NT2/D1 (cell line): Measurements from ENCODE around the gene PRPS2.

Source experiments
- DNase-seq: peaks from one replicate; pipeline ENCODE4 v3.0.0-alpha.2; 2011; ENCODE audit warnings: low read depth, low spot score
- H3K27me3 ChIP-seq: 2 replicates; pipeline ENCODE4 v1.6.0; 2011; ENCODE audit warnings: mild to moderate bottlenecking; ENCODE audit not compliant: insufficient read length, insufficient read depth
- H3K36me3 ChIP-seq: 2 replicates; pipeline ENCODE4 v1.6.1; 2011; ENCODE audit warnings: mild to moderate bottlenecking, low read length, mixed read lengths; ENCODE audit not compliant: insufficient read depth, insufficient read length
- H3K4me1 ChIP-seq: 2 replicates; pipeline ENCODE4 v1.5.1; 2011; ENCODE audit not compliant: insufficient read depth, insufficient read length
- H3K4me3 ChIP-seq: 2 replicates; pipeline ENCODE4 v1.5.1; 2011; ENCODE audit warnings: low read depth; ENCODE audit not compliant: insufficient read length
- H3K9ac ChIP-seq: 2 replicates; pipeline ENCODE4 v1.6.0; 2011; ENCODE audit warnings: low read depth; ENCODE audit not compliant: insufficient read length
- H3K9me3 ChIP-seq: 2 replicates; pipeline ENCODE4 v1.5.1; 2011; ENCODE audit warnings: mild to moderate bottlenecking, low read length; ENCODE audit not compliant: insufficient read depth
- SUZ12 ChIP-seq: IDR thresholded peaks from 2 replicates; pipeline ENCODE4 v1.6.1; 2011; ENCODE audit not compliant: insufficient read length, insufficient read depth; ENCODE audit errors: extremely low read depth
- YY1 ChIP-seq: IDR thresholded peaks from 2 replicates; pipeline ENCODE4 v1.6.1; 2011; ENCODE audit not compliant: insufficient read length, insufficient read depth
- ZNF274 ChIP-seq: IDR thresholded peaks from 2 replicates; pipeline ENCODE4 v1.6.1; 2011; ENCODE audit warnings: mild to moderate bottlenecking, low read depth, low read length

Gene PRPS2

GRCh38 chrX:12843668-12844279 is 52.6 kb downstream of the PRPS2 start:
- Histone ChIP-seq H3K4me1 (no peaks in the 10 kb centered on the region), H3K9ac (no peak overlapping the region), H3K27me3 (no peaks in the 10 kb centered on the region), H3K9me3 (no peaks in the 10 kb centered on the region), H3K4me3 (no peak overlapping the region), H3K36me3 (no peaks in the 10 kb centered on the region)
- TF ChIP-seq YY1 (no peak), ZNF274 (no peak), SUZ12 (no peak)
- DNase-seq = no peak

- Histone ChIP-seq H3K9me3 (no peaks in the 10 kb centered on the region), H3K4me1 (no peaks in the 10 kb centered on the region), H3K9ac (no peak overlapping the region), H3K4me3 (no peak overlapping the region), H3K27me3 (no peaks in the 10 kb centered on the region), H3K36me3 (no peaks in the 10 kb centered on the region)
- DNase-seq = no peak
- TF ChIP-seq YY1 (no peak), ZNF274 (no peak), SUZ12 (no peak)
Measured at GRCh38 chrX:12844319-12844718, 53.1 kb downstream of the PRPS2 start.

GRCh38 chrX:12865359-12865758 is 74.1 kb downstream of the PRPS2 start:
- no peaks in the 10 kb centered on the region for H3K4me1 ChIP-seq
- DNase-seq = no peak
- H3K9me3 ChIP-seq = peaks cover 10% of the 10 kb centered on the region; the same call in 1 of the 2 replicates
- TF ChIP-seq YY1 (no peak), ZNF274 (no peak), SUZ12 (no peak)
- H3K27me3 ChIP-seq = no peaks in the 10 kb centered on the region
- H3K4me3 ChIP-seq = no peak overlapping the region
- H3K36me3 ChIP-seq = no peaks in the 10 kb centered on the region
- H3K9ac ChIP-seq = no peak overlapping the region

GRCh38 chrX:12866451-12867377 is 75.5 kb downstream of the PRPS2 start, which contains the start of gene TLR7:
Gene TLR7 (plus strand): TSS chrX:12867072. CDS start chrX:12867579, 507 bp downstream.
- H3K27me3 ChIP-seq = no peaks in the 10 kb centered on the region
- no peaks in the 10 kb centered on the region for H3K36me3 ChIP-seq
- H3K9ac ChIP-seq = no peak within 1 kb of the TSS
- DNase-seq = no peak
- no peaks in the 10 kb centered on the region for H3K4me1 ChIP-seq
- TF ChIP-seq YY1 = no peak
- TF ChIP-seq ZNF274 = no peak
- no peak for TF ChIP-seq SUZ12
- H3K4me3 ChIP-seq = no peak within 1 kb of the TSS
- peaks cover 10% of the 10 kb centered on the region; the same call in 1 of the 2 replicates for H3K9me3 ChIP-seq

GRCh38 chrX:12867685-12868084 is 76.5 kb downstream of the PRPS2 start:
- H3K9ac ChIP-seq = no peak overlapping the region
- H3K27me3 ChIP-seq = no peaks in the 10 kb centered on the region
- DNase-seq = no peak
- H3K36me3 ChIP-seq = no peaks in the 10 kb centered on the region
- H3K4me3 ChIP-seq = no peak overlapping the region
- no peak for TF ChIP-seq SUZ12
- no peak for TF ChIP-seq YY1
- TF ChIP-seq ZNF274 = no peak
- H3K4me1 ChIP-seq = no peaks in the 10 kb centered on the region
- H3K9me3 ChIP-seq = peaks cover 10% of the 10 kb centered on the region; the same call in 1 of the 2 replicates

GRCh38 chrX:12868747-12869146 is 77.5 kb downstream of the PRPS2 start:
- H3K36me3 ChIP-seq = no peaks in the 10 kb centered on the region
- H3K9me3 ChIP-seq = peaks cover 10% of the 10 kb centered on the region; the same call in 1 of the 2 replicates
- H3K4me3 ChIP-seq = no peak overlapping the region
- no peaks in the 10 kb centered on the region for H3K4me1 ChIP-seq
- H3K27me3 ChIP-seq = no peaks in the 10 kb centered on the region
- no peak overlapping the region for H3K9ac ChIP-seq
- TF ChIP-seq ZNF274 = no peak
- no peak for TF ChIP-seq YY1
- no peak for TF ChIP-seq SUZ12
- no peak for DNase-seq

GRCh38 chrX:12871257-12871656 is 80.0 kb downstream of the PRPS2 start:
- TF ChIP-seq ZNF274 (no peak), SUZ12 (no peak), YY1 (no peak)
- no peak for DNase-seq
- H3K27me3 ChIP-seq = no peaks in the 10 kb centered on the region
- H3K9ac ChIP-seq = no peak overlapping the region
- H3K4me3 ChIP-seq = no peak overlapping the region
- H3K9me3 ChIP-seq = peaks cover 4% of the 10 kb centered on the region; the same call in 1 of the 2 replicates
- H3K4me1 ChIP-seq = no peaks in the 10 kb centered on the region
- H3K36me3 ChIP-seq = no peaks in the 10 kb centered on the region
